ENCODE measurements around the gene NLGN1. TPM values are rescaled to one million over a fixed set of nuclear protein-coding genes. Genes with fewer than 3 reads are reported as not detected.
A peak's percentile ranks its signal among the peaks of the same experiment; 100 is the strongest.

Gene NLGN1
- total and polyA plus RNA-seq, 2 experiments from 2014 or later: 5.1 to 11.2 TPM

- TF ChIP-seq EZH2 (IDR thresholded peaks at IDR 0.05; ENCODE audit: borderline replicate concordance): no peak
- no peak for TF ChIP-seq CTCF (IDR thresholded peaks at IDR 0.05; ENCODE audit: poor library complexity)
- TF ChIP-seq EZH2phosphoT487 (IDR thresholded peaks at IDR 0.05; ENCODE audit: low read depth, severe bottlenecking, unreplicated experiment): no peak
- 70% methylated on average over 3 of the region's 3 CpGs for WGBS (ENCODE audit: low lambda C conversion rate, missing lambda C conversion rate)
Measured at GRCh38 chr3:174285242-174285864, 887.8 kb downstream of the NLGN1 start.

GRCh38 chr3:174287705-174288104 is 890.2 kb downstream of the NLGN1 start:
- no peaks in the 10 kb centered on the region for H3K9me2 ChIP-seq (replicated peaks; ENCODE audit: insufficient read depth)
- no peaks in the 10 kb centered on the region for H4K20me1 ChIP-seq (ENCODE audit: insufficient read depth, poor library complexity, severe bottlenecking)
- no peaks in the 10 kb centered on the region for H3K36me3 ChIP-seq (replicated peaks; ENCODE audit: insufficient read depth, low read depth)
- H3K9me3 ChIP-seq (ENCODE audit: low read depth): no peaks in the 10 kb centered on the region
- no peak for DNase-seq (ENCODE audit: low spot score)
- no peaks in the 10 kb centered on the region for H3K79me2 ChIP-seq
- H3K27me3 ChIP-seq: no peaks in the 10 kb centered on the region
- TF ChIP-seq CTCF (IDR thresholded peaks at IDR 0.05; ENCODE audit: poor library complexity): no peak
- no peak for TF ChIP-seq EZH2phosphoT487 (IDR thresholded peaks at IDR 0.05; ENCODE audit: low read depth, severe bottlenecking, unreplicated experiment)
- no peak for TF ChIP-seq EZH2 (IDR thresholded peaks at IDR 0.05; ENCODE audit: borderline replicate concordance)
- H3K27ac ChIP-seq: no peak overlapping the region
- no peak overlapping the region for H3K4me3 ChIP-seq
- WGBS (ENCODE audit: low lambda C conversion rate, missing lambda C conversion rate): 91% methylated on average over 1 of the region's 1 CpG
- H3K4me1 ChIP-seq (ENCODE audit: insufficient read depth): no peaks in the 10 kb centered on the region
- no peak overlapping the region for H3K4me2 ChIP-seq
- H2AFZ ChIP-seq: no peak overlapping the region

More at GRCh38 chr3:174285242-174285864, 887.8 kb downstream of the NLGN1 start:
- H3K36me3 ChIP-seq (replicated peaks; ENCODE audit: insufficient read depth, low read depth): no peaks in the 10 kb centered on the region
- no peaks in the 10 kb centered on the region for H4K20me1 ChIP-seq (ENCODE audit: insufficient read depth, poor library complexity, severe bottlenecking)
- H3K27me3 ChIP-seq: no peaks in the 10 kb centered on the region
- H3K4me2 ChIP-seq: no peak overlapping the region
- H3K4me1 ChIP-seq (ENCODE audit: insufficient read depth): no peaks in the 10 kb centered on the region
- H3K9me2 ChIP-seq (replicated peaks; ENCODE audit: insufficient read depth): no peaks in the 10 kb centered on the region
- no peak for DNase-seq (ENCODE audit: low spot score)
- H3K9me3 ChIP-seq (ENCODE audit: low read depth): no peaks in the 10 kb centered on the region
- H3K4me3 ChIP-seq: no peak overlapping the region
- no peak overlapping the region for H3K27ac ChIP-seq
- no peak overlapping the region for H2AFZ ChIP-seq
- no peaks in the 10 kb centered on the region for H3K79me2 ChIP-seq

GRCh38 chr3:174294616-174295015 is 897.1 kb downstream of the NLGN1 start:
- no peak overlapping the region for H3K4me3 ChIP-seq
- DNase-seq (ENCODE audit: low spot score): no peak
- H3K9me3 ChIP-seq (ENCODE audit: low read depth): no peaks in the 10 kb centered on the region
- peak overlapping the region; percentile 28 for H3K27ac ChIP-seq
- no peaks in the 10 kb centered on the region for H3K36me3 ChIP-seq (replicated peaks; ENCODE audit: insufficient read depth, low read depth)
- H3K4me1 ChIP-seq (ENCODE audit: insufficient read depth): peaks cover 15% of the 10 kb centered on the region
- no peak overlapping the region for H2AFZ ChIP-seq
- no peak for TF ChIP-seq EZH2phosphoT487 (IDR thresholded peaks at IDR 0.05; ENCODE audit: low read depth, severe bottlenecking, unreplicated experiment)
- TF ChIP-seq EZH2 (IDR thresholded peaks at IDR 0.05; ENCODE audit: borderline replicate concordance): no peak
- TF ChIP-seq CTCF (IDR thresholded peaks at IDR 0.05; ENCODE audit: poor library complexity): no peak
- H3K9me2 ChIP-seq (replicated peaks; ENCODE audit: insufficient read depth): no peaks in the 10 kb centered on the region
- no peaks in the 10 kb centered on the region for H3K27me3 ChIP-seq
- H4K20me1 ChIP-seq (ENCODE audit: insufficient read depth, poor library complexity, severe bottlenecking): no peaks in the 10 kb centered on the region
- no peak overlapping the region for H3K4me2 ChIP-seq
- no peaks in the 10 kb centered on the region for H3K79me2 ChIP-seq

Data from hepatocyte (in vitro differentiated cells).